GM12878 (cell line): ENCODE measurements around the gene CCDC88C. TPM values are rescaled to one million over a fixed set of nuclear protein-coding genes. Genes with fewer than 3 reads are reported as not detected.
A peak's percentile ranks its signal among the peaks of the same experiment; 100 is the strongest.

ENCODE experiments used
- ATAC-seq: fragments of 200-7000 bp; cut with Tn5 transposase; 3 replicates; pipeline ENCODE4 v1.9.1; 2020; ENCODE audit warnings: mild to moderate bottlenecking, moderate library complexity
- BruUV-seq: library from RNA; stranded (reverse); fragments of 400-500 nt; replicated peaks from 2 replicates; lab custom pipeline; 2021; lab: Mats Ljungman, UMichigan
- CTCF ChIA-PET: fragments of 300-600 bp; sonication (Branson Sonifier 250); formaldehyde crosslinking; extraction: SDS; loops from one replicate; lab custom pipeline; 2021; ENCODE audit warnings: inconsistent platforms; lab: Yijun Ruan, JAX
- POLR2A ChIA-PET: fragments of 350-600 bp; formaldehyde crosslinking; extraction: SDS; loops from one replicate; lab custom pipeline; 2021; ENCODE audit warnings: inconsistent platforms; lab: Charles Lee
- RAD21 ChIA-PET: fragments of 300-600 bp; sonication (Branson Sonifier 250); formaldehyde crosslinking; loops from one replicate; lab custom pipeline; 2023; ENCODE audit warnings: antibody characterized with exemption; ENCODE audit not compliant: unreplicated experiment; lab: Charles Lee
- SMC1A ChIA-PET: fragments of 300-600 bp; sonication (Branson Sonifier 250); formaldehyde crosslinking; loops from one replicate; lab custom pipeline; 2023; ENCODE audit not compliant: unreplicated experiment, uncharacterized antibody; lab: Charles Lee
- DNase-seq: peaks from one replicate; pipeline ENCODE4 v3.0.0-alpha.2; 2011; ENCODE audit warnings: low read depth, low spot score
- FAIRE-seq: peaks from 3 replicates; lab custom pipeline; 2011; peaks lifted over from hg19 to GRCh38; lab: Jason Lieb, UNC
- H2AFZ ChIP-seq: 2 replicates; pipeline ENCODE4 v1.6.0; 2011; ENCODE audit warnings: low read depth, low read length, control low read depth; ENCODE audit not compliant: control insufficient read depth
- H3K27ac ChIP-seq: 2 replicates; pipeline ENCODE4 v1.5.1; 2011; ENCODE audit warnings: control low read depth; ENCODE audit not compliant: control insufficient read depth, insufficient read depth
- H3K27me3 ChIP-seq, 2 experiments: replicated peaks in 1 of 2; 2 replicates each; pipeline versions ENCODE4 v1.6.0 to v1.6.1; 2011; ENCODE audit warnings: low read length in 1 of 2; ENCODE audit not compliant: control insufficient read depth in 2 of 2, insufficient read depth in 2 of 2
- H3K36me3 ChIP-seq, 2 experiments: 2 replicates each; pipeline ENCODE4 v1.5.1; 2011; ENCODE audit warnings: low read length in 1 of 2; ENCODE audit not compliant: control insufficient read depth in 2 of 2, insufficient read depth in 2 of 2
- H3K4me1 ChIP-seq: 2 replicates; pipeline ENCODE4 v1.6.1; 2011; ENCODE audit warnings: mild to moderate bottlenecking, low read length, moderate library complexity, mixed read lengths; ENCODE audit not compliant: control insufficient read depth, insufficient read depth
- H3K4me2 ChIP-seq: 2 replicates; pipeline ENCODE4 v1.6.0; 2011; ENCODE audit warnings: control low read depth; ENCODE audit not compliant: control insufficient read depth, insufficient read depth
- H3K4me3 ChIP-seq: fragments of 200-600 bp; sonication (generic); 2 replicates; pipeline ENCODE4 v1.5.1; 2016
- H3K79me2 ChIP-seq: 2 replicates; pipeline ENCODE4 v1.6.0; 2011; ENCODE audit warnings: low read length; ENCODE audit not compliant: control insufficient read depth, insufficient read depth
- H3K9ac ChIP-seq: 2 replicates; pipeline ENCODE4 v1.8.0; 2011; ENCODE audit warnings: low read length, control low read depth, mixed read lengths; ENCODE audit not compliant: control insufficient read depth, insufficient read depth
- H3K9me3 ChIP-seq: replicated peaks from 3 replicates; pipeline ENCODE4 v1.5.1; 2011; ENCODE audit warnings: mild to moderate bottlenecking, low read length; ENCODE audit not compliant: control insufficient read depth, insufficient read depth
- H4K20me1 ChIP-seq: 2 replicates; pipeline ENCODE4 v1.6.0; 2011; ENCODE audit not compliant: control insufficient read depth, insufficient read depth
- BRCA1 ChIP-seq: IDR thresholded peaks from 2 replicates; pipeline ENCODE4 v1.6.1; 2011; ENCODE audit warnings: low read depth, low read length, improper control_type of control experiment
- WGBS: methylation state at CpG from one replicate; pipeline ENCODE4 v1.1.6; 2016; ENCODE audit warnings: low lambda C conversion rate; ENCODE audit not compliant: insufficient replicate concordance, insufficient coverage; ENCODE audit errors: missing lambda C conversion rate; 5-methylcytosine and 5-hydroxymethylcytosine counted together
- in situ Hi-C: fragments of 300-500 bp; cut with MboI; formaldehyde crosslinking; loops from 9 replicates; pipeline ENCODE4 v1.14.3; 2018; ENCODE audit warnings: mixed read lengths
- intact Hi-C: fragments of 100-400 bp; cut with micrococcal nuclease; formaldehyde crosslinking; loops from one replicate; pipeline ENCODE4 v1.14.2; 2022; ENCODE audit not compliant: unreplicated experiment
- polyA plus RNA-seq, 11 experiments: library from polyadenylated mRNA; depleted of rRNA in 4 of 11; unstranded in 6 of 11; stranded (reverse) in 5 of 11; fragments of >200 nt; fragmentation: Nextera tagmentation in 4 of 11; fragmentation: Illumina TruSeq in 1 of 11; extraction: Ambion mirVana in 4 of 11; extraction: Trizol in 1 of 11; gene quantifications; 1 replicate in 1 of 11; 2 replicates in 10 of 11; pipeline versions ENCODE4 v1.2.1 to v1.2.3, GENCODE V29; 2011 to 2016; ENCODE audit warnings: inconsistent platforms in 2 of 11, missing spikeins in 2 of 11, low read depth in 1 of 11
- total RNA-seq, 4 experiments: library from RNA; depleted of rRNA in 3 of 4; stranded (reverse); fragments of >200 nt in 3 of 4; fragmentation: Illumina TruSeq in 1 of 4; extraction: Trizol in 1 of 4; gene quantifications; 2 replicates each; pipeline versions ENCODE4 v1.2.1 to v1.2.3, GENCODE V29; 2013 to 2021
- TF ChIP-seq, protein P1 (sequence below): IDR thresholded peaks from 2 replicates; pipeline ENCODE4 v1.6.1; 2011; ENCODE audit warnings: borderline replicate concordance, low read depth, mild to moderate bottlenecking, moderate library complexity, low read length; ENCODE audit not compliant: insufficient read depth, poor library complexity, severe bottlenecking

Gene CCDC88C
- total and polyA plus RNA-seq, 10 of the 15 experiments (the other 5 are each of a cell fraction or from before 2014, with no cell fraction given), result 4.0 to 79.6 (median 36.6) TPM

DNA sequence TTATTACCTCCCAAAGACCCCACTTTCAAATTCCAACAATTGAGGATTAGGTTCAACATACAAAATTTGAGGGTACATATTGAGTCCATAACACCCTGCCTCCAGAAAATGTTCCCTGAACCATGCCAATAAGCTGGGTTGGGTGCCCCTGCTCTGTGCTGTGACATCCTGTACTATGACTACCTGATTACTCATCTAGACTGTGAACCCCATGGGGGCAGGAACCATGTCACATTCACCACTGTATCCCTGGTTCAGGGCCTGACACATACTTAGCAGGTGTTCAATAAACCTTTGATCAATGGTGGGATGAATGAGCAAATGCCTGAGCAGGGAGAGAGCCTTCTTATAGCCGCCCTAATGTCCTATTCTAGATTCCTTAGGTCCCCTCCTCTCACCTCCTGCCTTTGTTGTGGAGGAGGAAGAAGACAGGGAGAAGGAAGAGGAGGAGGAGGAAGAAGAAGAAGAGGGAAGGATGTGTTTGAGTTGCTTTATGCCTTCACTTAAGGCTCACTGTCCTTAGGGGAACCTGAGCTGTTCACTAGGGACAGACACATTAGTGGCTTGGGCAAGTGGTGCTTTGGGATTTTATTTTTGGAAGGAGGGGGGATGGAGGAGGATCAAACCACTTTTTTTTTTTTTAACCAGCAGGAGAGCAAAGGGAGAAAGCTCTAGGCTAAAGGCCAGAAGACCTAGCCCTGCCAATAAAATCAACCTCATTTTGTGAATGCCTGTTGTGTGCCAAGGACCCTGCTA, 194.4 kb downstream of the CCDC88C start:
- H3K27ac ChIP-seq, result no peak overlapping the region
- no peaks in the 10 kb centered on the region for H3K9me3 ChIP-seq
- FAIRE-seq (no peak), DNase-seq (no peak), ATAC-seq (0 out of 3 replicates have a peak, but pooled peaks have one; percentile 9)
- H3K36me3 ChIP-seq, result peaks cover 3 to 9% of the 10 kb centered on the region in 2 experiments
- H3K4me3 ChIP-seq, result no peak overlapping the region
- peaks cover 20% of the 10 kb centered on the region for H3K4me1 ChIP-seq
- ChIA-PET SMC1A (interaction anchor here (0.7 to 1.2 kb wide), 4 partner anchors 20 to 150 kb away, joined by 3 to 5 read pairs (median 3); no protein-coding TSS in a partner anchor), POLR2A (interaction anchor here (0.7 kb wide), 1 partner anchor 16 kb away, joined by 3 read pairs; no protein-coding TSS in a partner anchor), CTCF (no interaction called here), RAD21 (interaction anchor here (1.2 to 1.4 kb wide), 2 partner anchors 38 to 321 kb away, joined by 3 read pairs; no protein-coding TSS in a partner anchor)
- no peaks in the 10 kb centered on the region for H3K27me3 ChIP-seq
- no peak overlapping the region for H2AFZ ChIP-seq
- no peak overlapping the region for H3K4me2 ChIP-seq
- H4K20me1 ChIP-seq, result no peaks in the 10 kb centered on the region
- no peak for TF ChIP-seq BRCA1
- TF ChIP-seq, protein P1, sequence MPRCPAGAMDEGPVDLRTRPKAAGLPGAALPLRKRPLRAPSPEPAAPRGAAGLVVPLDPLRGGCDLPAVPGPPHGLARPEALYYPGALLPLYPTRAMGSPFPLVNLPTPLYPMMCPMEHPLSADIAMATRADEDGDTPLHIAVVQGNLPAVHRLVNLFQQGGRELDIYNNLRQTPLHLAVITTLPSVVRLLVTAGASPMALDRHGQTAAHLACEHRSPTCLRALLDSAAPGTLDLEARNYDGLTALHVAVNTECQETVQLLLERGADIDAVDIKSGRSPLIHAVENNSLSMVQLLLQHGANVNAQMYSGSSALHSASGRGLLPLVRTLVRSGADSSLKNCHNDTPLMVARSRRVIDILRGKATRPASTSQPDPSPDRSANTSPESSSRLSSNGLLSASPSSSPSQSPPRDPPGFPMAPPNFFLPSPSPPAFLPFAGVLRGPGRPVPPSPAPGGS, result peak; percentile 83
- BruUV-seq, result TSS peak; percentile 48
- intact Hi-C loops (no loop called here), in situ Hi-C loops (no loop called here)
- WGBS, result 95% methylated on average over 1 of the region's 1 CpG
- H3K79me2 ChIP-seq, result no peaks in the 10 kb centered on the region
- no peak overlapping the region for H3K9ac ChIP-seq

Other genes starting within 250 kb of the CCDC88C start
- 2.2 and 3.1 TPM in 2 replicates for gene GPR68, start 173.1 kb downstream of the CCDC88C start, total RNA-seq (2014; rRNA removed)
- 0.76 and 1.1 TPM in 2 replicates for gene GPR68, start 173.1 kb downstream of the CCDC88C start, total RNA-seq (2014; rRNA removed; fragmentation: Illumina TruSeq; extraction: Trizol)
- 2.1 and 2.4 TPM in 2 replicates for gene GPR68, start 173.1 kb downstream of the CCDC88C start, total RNA-seq (2021)
- gene GPR68, start 173.1 kb downstream of the CCDC88C start, polyA plus RNA-seq (2011; rRNA removed), result 1.9 and 3.0 TPM in 2 replicates
- gene GPR68, start 173.1 kb downstream of the CCDC88C start, polyA plus RNA-seq (2014; fragmentation: Illumina TruSeq; extraction: Trizol), result 1.1 and 1.2 TPM in 2 replicates
- gene GPR68, start 173.1 kb downstream of the CCDC88C start, polyA plus RNA-seq (2014; fragmentation: Nextera tagmentation; extraction: Ambion mirVana), result under 1 TPM; 0.06 to 0.35 TPM
- 2.7 and 3.4 TPM in 2 replicates for gene GPR68, start 173.1 kb downstream of the CCDC88C start, polyA plus RNA-seq (2014; rRNA removed)
- 1 to 10 TPM; 1.8 TPM for gene GPR68, start 173.1 kb downstream of the CCDC88C start, polyA plus RNA-seq (2016; fragmentation: Nextera tagmentation; extraction: Ambion mirVana)
- 66.6 and 69.4 TPM in 2 replicates for gene PPP4R3A, start 92.5 kb upstream of the CCDC88C start, total RNA-seq (2014; rRNA removed)
- 89.8 and 92.1 TPM in 2 replicates for gene PPP4R3A, start 92.5 kb upstream of the CCDC88C start, total RNA-seq (2014; rRNA removed; fragmentation: Illumina TruSeq; extraction: Trizol)
- gene PPP4R3A, start 92.5 kb upstream of the CCDC88C start, total RNA-seq (2021), result 74.5 and 85.1 TPM in 2 replicates
- gene PPP4R3A, start 92.5 kb upstream of the CCDC88C start, polyA plus RNA-seq (2011; rRNA removed), result 66.5 and 80.9 TPM in 2 replicates
- 97.8 and 125 TPM in 2 replicates for gene PPP4R3A, start 92.5 kb upstream of the CCDC88C start, polyA plus RNA-seq (2014; fragmentation: Illumina TruSeq; extraction: Trizol)
- gene PPP4R3A, start 92.5 kb upstream of the CCDC88C start, polyA plus RNA-seq (2014; fragmentation: Nextera tagmentation; extraction: Ambion mirVana), result 10 to 100 TPM; 19.4 to 28.2 TPM
- 59.3 and 61.2 TPM in 2 replicates for gene PPP4R3A, start 92.5 kb upstream of the CCDC88C start, polyA plus RNA-seq (2014; rRNA removed)
- gene PPP4R3A, start 92.5 kb upstream of the CCDC88C start, polyA plus RNA-seq (2016; fragmentation: Nextera tagmentation; extraction: Ambion mirVana), result 10 to 100 TPM; 41.8 to 58.9 TPM